PFSK-1 (cell line): Measurements from ENCODE around the gene CARMIL1.

Experiments used
- FOXP2 ChIP-seq: optimal IDR thresholded peaks from 2 replicates; pipeline ENCODE3; 2011; ENCODE audit warnings: borderline replicate concordance, control low read depth, inconsistent platforms; ENCODE audit not compliant: insufficient read depth; ENCODE audit errors: extremely low read length, extremely low read depth
- POLR2AphosphoS5 ChIP-seq: IDR thresholded peaks from 2 replicates; pipeline ENCODE4 v1.6.1; 2012; ENCODE audit warnings: low read depth, mild to moderate bottlenecking, control low read depth, low read length, moderate library complexity
- REST ChIP-seq, 2 experiments: IDR thresholded peaks; 2 replicates each; pipeline versions ENCODE4 v1.6.1 to v1.8.0; 2011 to 2012; ENCODE audit warnings: low read depth in 2 of 2, low read length in 2 of 2, control low read depth in 1 of 2, inconsistent platforms in 1 of 2, mild to moderate bottlenecking in 1 of 2, moderate library complexity in 1 of 2; ENCODE audit not compliant: insufficient read depth in 1 of 2
- SIN3A ChIP-seq: IDR thresholded peaks from 2 replicates; pipeline ENCODE4 v1.6.1; 2012; ENCODE audit warnings: mild to moderate bottlenecking, low read length, moderate library complexity, borderline replicate concordance; ENCODE audit not compliant: insufficient read depth
- TAF1 ChIP-seq: IDR thresholded peaks from 2 replicates; pipeline ENCODE4 v1.6.1; 2012; ENCODE audit warnings: low read length, control low read depth, borderline replicate concordance; ENCODE audit not compliant: insufficient read depth

DNA sequence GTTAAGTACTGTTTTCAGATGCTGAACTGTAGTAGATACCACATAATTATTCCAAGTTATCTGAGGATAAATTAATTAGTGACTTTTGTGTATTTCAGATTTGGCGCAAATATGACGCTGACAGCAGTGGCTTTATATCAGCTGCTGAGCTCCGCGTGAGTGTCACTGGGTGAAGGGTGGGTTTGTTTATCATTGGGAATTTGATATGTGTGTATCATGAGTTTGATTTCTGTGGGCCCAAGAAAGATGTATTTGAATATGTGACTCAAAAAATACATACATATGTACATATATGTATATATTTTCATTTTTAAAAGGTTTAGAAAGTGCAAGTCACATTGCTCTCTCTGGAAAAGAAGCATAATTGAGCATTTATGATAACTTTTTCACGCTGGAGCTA lies 390.2 kb downstream of the CARMIL1 start:
- TF ChIP-seq REST (IDR thresholded peaks at IDR 0.05; ENCODE audit: insufficient read depth in 1 of 2, low read depth in 2 of 2, low read length in 2 of 2), result no peak
- no peak for TF ChIP-seq POLR2AphosphoS5
- no peak for TF ChIP-seq TAF1
- TF ChIP-seq SIN3A, result no peak
- no peak for TF ChIP-seq FOXP2
